Neural progenitor cell (in vitro differentiated cells): ENCODE results near the gene MEG3.

ENCODE experiments used
- CTCF ChIP-seq: fragments of 200-600 bp; sonication (generic); IDR thresholded peaks from 2 replicates; pipeline ENCODE4 v1.5.1; 2017; ENCODE audit warnings: antibody characterized with exemption, mild to moderate bottlenecking
- EZH2 ChIP-seq: fragments of 200-600 bp; sonication (generic); IDR thresholded peaks from 2 replicates; pipeline ENCODE4 v1.6.1; 2017; ENCODE audit warnings: antibody characterized with exemption, mild to moderate bottlenecking, moderate library complexity

- no peak for TF ChIP-seq EZH2
- TF ChIP-seq CTCF, result no peak
Observed at GRCh38 chr14:100909439-100909838, 83.5 kb downstream of the MEG3 start.
